ENCODE data around the gene CCSER2. TPM values are rescaled to one million over a fixed set of nuclear protein-coding genes. Genes with fewer than 3 reads are reported as not detected.

CCSER2 gene
- total and polyA plus RNA-seq, 2 donors (not counting 1 experiment from before 2014, with no cell fraction given): 6.0 to 45.9 TPM

GRCh38 chr10:84517554-84517953, 189.2 kb downstream of the CCSER2 start:
- Histone ChIP-seq H3K9ac (ENCODE audit: low read length) (no peak overlapping the region), H3K27me3 (replicated peaks in 1 of 4; ENCODE audit: control extremely low read depth in 1 of 4, control insufficient read depth in 3 of 4, insufficient read depth in 4 of 4, low read length in 3 of 4) (no peaks in the 10 kb centered on the region), H3K27ac (ENCODE audit: low read length in 2 of 2) (no peak overlapping the region), H3K4me1 (ENCODE audit: control insufficient read depth in 2 of 2, insufficient read depth in 2 of 2, low read length in 2 of 2) (no peaks in the 10 kb centered on the region), H3K4me3 (ENCODE audit: control extremely low read depth in 1 of 5, extremely low read depth in 1 of 5, insufficient read depth in 1 of 5, low read depth in 2 of 5, low read length in 4 of 5) (no peak overlapping the region), H4K20me1 (ENCODE audit: control insufficient read depth, insufficient read depth, low read length, poor library complexity, severe bottlenecking) (no peaks in the 10 kb centered on the region), H2AFZ (ENCODE audit: insufficient read depth, low read depth, low read length, poor library complexity, severe bottlenecking) (no peak overlapping the region), H3K4me2 (replicated peaks; ENCODE audit: low read depth, low read length, poor library complexity, severe bottlenecking) (no peak overlapping the region), H3K36me3 (replicated peaks in 1 of 2; ENCODE audit: control extremely low read depth in 1 of 2, control insufficient read depth in 1 of 2, extremely low read depth in 1 of 2, insufficient read depth in 2 of 2, low read length in 1 of 2) (peaks cover 3 to 15% of the 10 kb centered on the region in 2 experiments), H3K9me3 (ENCODE audit: control extremely low read depth in 1 of 3, control insufficient read depth in 2 of 3, insufficient read depth in 1 of 3, low read length in 2 of 3) (no peaks in the 10 kb centered on the region), H3K79me2 (ENCODE audit: control insufficient read depth, insufficient read depth, low read length) (no peaks in the 10 kb centered on the region)
- ATAC-seq (ENCODE audit: low read depth) (no peak), DNase-seq (no peak)
- Mint-ChIP-seq H3K9me3 (ENCODE audit: insufficient read depth) (no peaks in the 10 kb centered on the region), H3K27ac (no peak overlapping the region), H3K4me3 (no peak overlapping the region), H3K27me3 (no peaks in the 10 kb centered on the region), H3K4me1 (no peaks in the 10 kb centered on the region)
- ChIA-PET POLR2A (no interaction called here), CTCF (no interaction called here)
- no CpG with 5 or more reads among the region's 4 CpGs for WGBS (ENCODE audit: insufficient coverage)
- intact Hi-C loops (cut with micrococcal nuclease): no loop called here
- TF ChIP-seq CTCF (IDR thresholded peaks at IDR 0.05) (no peak), EZH2 (IDR thresholded peaks at IDR 0.05; ENCODE audit: borderline replicate concordance, insufficient read depth, low read depth, low read length, poor library complexity, severe bottlenecking) (no peak)

GRCh38 chr10:84519235-84519634, 190.8 kb downstream of the CCSER2 start:
- H2AFZ ChIP-seq (ENCODE audit: insufficient read depth, low read depth, low read length, poor library complexity, severe bottlenecking): no peak overlapping the region
- no peaks in the 10 kb centered on the region for H3K4me1 Mint-ChIP-seq
- DNase-seq: no peak
- WGBS (ENCODE audit: insufficient coverage): 100% methylated on average over 1 of the region's 3 CpGs
- H3K4me3 Mint-ChIP-seq: no peak overlapping the region
- no peak overlapping the region for H3K27ac Mint-ChIP-seq
- no peaks in the 10 kb centered on the region for H4K20me1 ChIP-seq (ENCODE audit: control insufficient read depth, insufficient read depth, low read length, poor library complexity, severe bottlenecking)
- no peak overlapping the region for H3K27ac ChIP-seq (ENCODE audit: low read length in 2 of 2)
- H3K4me3 ChIP-seq (ENCODE audit: control extremely low read depth in 1 of 5, extremely low read depth in 1 of 5, insufficient read depth in 1 of 5, low read depth in 2 of 5, low read length in 4 of 5): no peak overlapping the region
- no peaks in the 10 kb centered on the region for H3K9me3 ChIP-seq (ENCODE audit: control extremely low read depth in 1 of 3, control insufficient read depth in 2 of 3, insufficient read depth in 1 of 3, low read length in 2 of 3)
- H3K9me3 Mint-ChIP-seq (ENCODE audit: insufficient read depth): no peaks in the 10 kb centered on the region
- no peaks in the 10 kb centered on the region for H3K27me3 ChIP-seq (replicated peaks in 1 of 4; ENCODE audit: control extremely low read depth in 1 of 4, control insufficient read depth in 3 of 4, insufficient read depth in 4 of 4, low read length in 3 of 4)
- no peak overlapping the region for H3K9ac ChIP-seq (ENCODE audit: low read length)
- no peak for ATAC-seq (ENCODE audit: low read depth)
- H3K4me2 ChIP-seq (replicated peaks; ENCODE audit: low read depth, low read length, poor library complexity, severe bottlenecking): no peak overlapping the region
- no peaks in the 10 kb centered on the region for H3K4me1 ChIP-seq (ENCODE audit: control insufficient read depth in 2 of 2, insufficient read depth in 2 of 2, low read length in 2 of 2)
- no peaks in the 10 kb centered on the region for H3K27me3 Mint-ChIP-seq
- ChIA-PET POLR2A (no interaction called here), CTCF (no interaction called here)
- TF ChIP-seq EZH2 (IDR thresholded peaks at IDR 0.05; ENCODE audit: borderline replicate concordance, insufficient read depth, low read depth, low read length, poor library complexity, severe bottlenecking): no peak
- no peak for TF ChIP-seq CTCF (IDR thresholded peaks at IDR 0.05)
- intact Hi-C loops (cut with micrococcal nuclease): no loop called here
- peaks cover 3 to 4% of the 10 kb centered on the region in 2 experiments for H3K36me3 ChIP-seq (replicated peaks in 1 of 2; ENCODE audit: control extremely low read depth in 1 of 2, control insufficient read depth in 1 of 2, extremely low read depth in 1 of 2, insufficient read depth in 2 of 2, low read length in 1 of 2)
- no peaks in the 10 kb centered on the region for H3K79me2 ChIP-seq (ENCODE audit: control insufficient read depth, insufficient read depth, low read length)
